OCI-LY7 (cell line): ENCODE data around the gene ANKRD65.

Experiments
- EZH2phosphoT487 ChIP-seq: fragments of 200-600 bp; sonication (generic); IDR thresholded peaks from 2 replicates; pipeline ENCODE4 v1.6.1; 2018; ENCODE audit warnings: low read depth, borderline replicate concordance, mild to moderate bottlenecking, mixed run types, antibody characterized with exemption, low read length, moderate library complexity, mixed read lengths
- TF ChIP-seq, protein P1 (sequence below): fragments of 200-600 bp; sonication (generic); conservative IDR thresholded peaks from 2 replicates; pipeline ENCODE4 v1.5.1; 2014; ENCODE audit warnings: mild to moderate bottlenecking, antibody characterized with exemption, low read length, moderate library complexity, mixed read lengths

DNA sequence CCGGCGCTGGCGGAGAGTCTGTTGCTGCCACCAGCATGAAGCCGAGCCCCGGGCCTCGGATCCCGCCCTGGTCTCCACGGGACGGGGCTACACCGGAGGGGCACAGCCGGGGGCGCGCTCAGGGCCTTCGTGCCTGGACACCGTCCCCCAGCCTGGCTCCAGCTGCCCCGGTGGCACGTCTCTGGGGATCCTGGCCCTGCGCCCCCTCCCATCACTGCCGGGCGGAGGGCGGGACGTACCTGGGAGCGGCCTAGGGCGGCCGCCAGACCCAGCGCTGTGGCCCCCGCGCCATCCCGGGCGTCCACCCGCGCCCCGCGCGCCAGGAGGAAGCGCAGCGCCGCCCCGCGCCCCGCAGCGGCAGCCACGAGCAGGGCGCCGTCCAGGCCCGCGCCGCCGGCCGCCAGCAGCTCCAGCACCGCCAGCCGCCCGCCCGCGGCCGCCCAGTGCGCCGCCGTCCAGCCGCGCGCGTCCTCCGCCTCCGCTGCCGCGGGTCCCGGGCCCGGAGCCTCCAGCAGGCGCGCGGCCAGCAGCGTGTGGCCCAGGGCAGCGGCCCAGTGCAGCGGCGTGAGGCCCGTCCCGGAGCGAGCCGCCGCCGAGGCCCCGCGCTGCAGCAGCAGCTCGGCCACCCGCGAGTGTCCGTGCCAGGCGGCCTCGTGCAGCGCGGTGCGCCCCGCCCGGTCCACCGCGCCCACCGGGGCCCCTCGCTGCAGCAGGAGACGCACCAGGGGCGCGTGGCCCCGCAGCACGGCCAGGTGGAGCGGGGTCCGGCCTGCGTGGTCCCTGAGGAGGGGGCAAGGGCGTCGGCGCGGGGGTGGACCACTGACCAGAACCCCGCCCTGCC, 1.0 kb downstream of the ANKRD65 start:
- TF ChIP-seq, protein P1, sequence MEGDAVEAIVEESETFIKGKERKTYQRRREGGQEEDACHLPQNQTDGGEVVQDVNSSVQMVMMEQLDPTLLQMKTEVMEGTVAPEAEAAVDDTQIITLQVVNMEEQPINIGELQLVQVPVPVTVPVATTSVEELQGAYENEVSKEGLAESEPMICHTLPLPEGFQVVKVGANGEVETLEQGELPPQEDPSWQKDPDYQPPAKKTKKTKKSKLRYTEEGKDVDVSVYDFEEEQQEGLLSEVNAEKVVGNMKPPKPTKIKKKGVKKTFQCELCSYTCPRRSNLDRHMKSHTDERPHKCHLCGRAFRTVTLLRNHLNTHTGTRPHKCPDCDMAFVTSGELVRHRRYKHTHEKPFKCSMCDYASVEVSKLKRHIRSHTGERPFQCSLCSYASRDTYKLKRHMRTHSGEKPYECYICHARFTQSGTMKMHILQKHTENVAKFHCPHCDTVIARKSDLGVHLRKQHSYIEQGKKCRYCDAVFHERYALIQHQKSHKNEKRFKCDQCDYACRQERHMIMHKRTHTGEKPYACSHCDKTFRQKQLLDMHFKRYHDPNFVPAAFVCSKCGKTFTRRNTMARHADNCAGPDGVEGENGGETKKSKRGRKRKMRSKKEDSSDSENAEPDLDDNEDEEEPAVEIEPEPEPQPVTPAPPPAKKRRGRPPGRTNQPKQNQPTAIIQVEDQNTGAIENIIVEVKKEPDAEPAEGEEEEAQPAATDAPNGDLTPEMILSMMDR, result no peak
- TF ChIP-seq EZH2phosphoT487, result no peak
